Kasumi-1 (cell line): ENCODE data around the gene DDC.
"Not testable (repeated sequence)": the region's sequence is repeated elsewhere in the genome, so short reads cannot be mapped to it uniquely, and the experiment has no call there.

ENCODE experiments used
- DNase-seq, 2 experiments: peaks; one replicate each; lab custom pipeline; 2025; lab: John Stamatoyannopoulos, UW

DDC gene

GRCh38 chr7:50554431-50555322 lies 10.5 kb downstream of the DDC start:
- no peak for DNase-seq

GRCh38 chr7:50553973-50554372 lies 11.2 kb downstream of the DDC start:
- no peak for DNase-seq

- DNase-seq, result peak; percentile 11 to 13
These were observed 12.3 kb downstream of the DDC start for GRCh38 chr7:50552921-50553320.

- no peak for DNase-seq
These were observed 13.1 kb downstream of the DDC start for GRCh38 chr7:50552139-50552538.

- not testable (repeated sequence) for DNase-seq
These were observed 19.6 kb downstream of the DDC start for GRCh38 chr7:50545613-50546012.

GRCh38 chr7:50544992-50545391 lies 20.2 kb downstream of the DDC start:
- DNase-seq, result no peak

- no peak for DNase-seq
These were observed 21.3 kb downstream of the DDC start for GRCh38 chr7:50543776-50544442.

- no peak for DNase-seq
These were observed 23.1 kb downstream of the DDC start for GRCh38 chr7:50542132-50542531.

GRCh38 chr7:50540785-50541579 lies 24.2 kb downstream of the DDC start:
- DNase-seq, result no peak

- no peak for DNase-seq
These were observed 25.5 kb downstream of the DDC start for GRCh38 chr7:50539725-50540124.

- no peak for DNase-seq
These were observed 26.7 kb downstream of the DDC start for GRCh38 chr7:50538478-50538877.

- DNase-seq, result no peak
These were observed 27.8 kb downstream of the DDC start for GRCh38 chr7:50537417-50537816.

- DNase-seq, result not testable (repeated sequence)
These were observed 29.9 kb downstream of the DDC start for GRCh38 chr7:50535291-50535711.

- no peak for DNase-seq
These were observed 30.4 kb downstream of the DDC start for GRCh38 chr7:50534690-50535290.

GRCh38 chr7:50533866-50534265 lies 31.3 kb downstream of the DDC start:
- DNase-seq, result no peak

- no peak for DNase-seq
These were observed 33.3 kb downstream of the DDC start for GRCh38 chr7:50531928-50532327.

- DNase-seq, result no peak
These were observed 33.7 kb downstream of the DDC start for GRCh38 chr7:50531401-50531911.

GRCh38 chr7:50530766-50531165 lies 34.4 kb downstream of the DDC start:
- no peak for DNase-seq

GRCh38 chr7:50529093-50529862 lies 35.9 kb downstream of the DDC start:
- no peak for DNase-seq

GRCh38 chr7:50528266-50529092 lies 36.7 kb downstream of the DDC start:
- DNase-seq, result no peak
